D341Med (cell line): Measurements from ENCODE around the gene WWC2.

ENCODE experiments used
- DNase-seq: peaks from one replicate; pipeline ENCODE4 v3.0.0; 2012; ENCODE audit warnings: low spot score

The WWC2 gene

DNA sequence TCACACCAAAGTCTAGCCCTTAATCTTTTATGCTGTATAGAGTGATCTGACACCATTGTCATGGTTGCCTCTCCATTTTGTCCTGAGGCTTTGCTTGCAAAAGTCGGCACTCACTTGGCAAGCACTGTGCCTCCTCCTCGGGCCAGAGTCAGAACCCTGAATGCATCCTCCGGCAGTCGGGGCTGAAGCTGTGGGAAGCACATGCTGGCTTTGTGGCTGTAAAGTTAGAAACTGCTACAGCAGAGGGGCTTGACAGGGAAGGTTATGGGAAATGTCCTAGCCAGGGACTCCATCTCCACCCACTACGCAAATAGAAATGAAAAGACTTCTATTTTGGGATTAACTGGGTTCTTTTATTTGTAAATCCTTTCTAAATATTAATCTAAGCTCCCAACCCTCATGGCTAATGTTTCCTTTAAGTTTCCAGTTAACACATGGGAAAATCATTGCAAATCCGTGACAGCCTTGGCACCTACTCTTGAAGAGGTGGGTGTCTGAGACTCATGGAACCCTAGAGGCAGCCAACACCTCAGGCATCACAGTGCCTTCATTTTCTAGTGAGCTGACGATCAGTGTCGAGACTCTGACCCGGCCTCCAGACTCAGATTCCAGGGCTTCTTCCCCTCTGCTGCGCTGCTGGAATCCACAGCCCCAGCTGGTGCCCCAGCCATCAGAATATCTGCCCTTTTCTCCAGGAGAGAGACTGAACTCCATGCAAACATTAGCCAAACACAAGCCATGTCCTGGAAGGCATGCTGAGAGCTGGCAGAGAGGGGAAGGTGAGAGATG is 231.1 kb downstream of the WWC2 start:
- DNase-seq, result no peak

DNA sequence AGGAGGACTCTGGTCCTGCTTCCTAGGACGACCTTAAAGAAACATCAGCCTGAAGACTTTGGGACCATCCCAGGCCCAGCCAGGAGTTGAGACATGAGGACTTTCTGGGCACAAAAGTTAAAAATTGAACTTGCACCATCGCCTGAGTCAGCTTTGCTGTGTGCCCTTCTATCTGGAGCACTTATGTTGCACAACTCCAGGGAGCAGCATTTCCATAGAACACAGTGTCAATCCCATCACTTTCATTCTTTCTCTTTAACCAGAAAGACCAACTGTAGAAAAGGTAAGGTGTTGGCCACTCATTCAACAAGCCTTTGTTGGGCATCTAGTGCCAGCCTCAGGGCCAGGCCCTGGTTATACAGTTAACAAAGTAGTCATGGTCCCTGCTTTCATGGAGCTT is 231.8 kb downstream of the WWC2 start:
- DNase-seq, result no peak

DNA sequence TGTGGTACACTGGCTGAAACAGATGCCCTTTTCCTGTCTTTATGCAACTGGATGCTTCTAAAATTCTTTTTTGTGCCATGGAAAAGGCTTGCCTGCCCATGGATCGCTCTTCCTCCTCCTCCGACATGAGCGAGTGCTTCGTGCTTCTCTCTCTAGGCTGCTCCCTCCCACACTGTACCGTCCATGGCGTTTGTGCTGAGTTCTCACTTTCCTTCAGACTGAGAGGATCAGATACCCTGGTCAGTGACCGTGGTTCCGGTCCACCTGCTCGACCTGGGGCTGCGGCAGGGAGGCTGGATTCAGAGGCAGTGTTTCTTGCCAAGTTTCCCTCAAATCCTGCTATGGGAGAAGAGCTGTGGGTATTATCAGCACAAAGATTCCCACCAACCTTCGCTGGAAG is 233.4 kb downstream of the WWC2 start:
- no peak for DNase-seq

DNA sequence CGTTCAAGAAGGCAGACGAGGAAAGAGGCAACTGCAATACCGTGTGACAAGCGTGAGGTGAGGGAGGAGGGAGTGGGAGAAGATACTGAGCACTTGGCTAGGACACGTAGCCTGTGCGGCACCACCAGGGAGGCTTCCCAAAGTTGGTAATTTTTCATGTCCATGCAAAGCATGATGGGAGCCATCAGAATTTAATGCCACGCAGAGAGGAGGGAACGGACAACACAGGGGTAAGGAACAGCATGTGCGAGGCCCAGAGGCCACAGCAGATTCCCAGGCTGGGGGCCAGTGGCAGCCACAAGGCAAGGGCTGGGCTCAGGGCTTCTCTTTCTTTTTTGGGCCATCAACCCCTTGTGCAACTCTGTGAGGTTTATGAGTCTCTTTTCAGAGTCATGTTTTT is 234.1 kb downstream of the WWC2 start:
- no peak for DNase-seq

DNA sequence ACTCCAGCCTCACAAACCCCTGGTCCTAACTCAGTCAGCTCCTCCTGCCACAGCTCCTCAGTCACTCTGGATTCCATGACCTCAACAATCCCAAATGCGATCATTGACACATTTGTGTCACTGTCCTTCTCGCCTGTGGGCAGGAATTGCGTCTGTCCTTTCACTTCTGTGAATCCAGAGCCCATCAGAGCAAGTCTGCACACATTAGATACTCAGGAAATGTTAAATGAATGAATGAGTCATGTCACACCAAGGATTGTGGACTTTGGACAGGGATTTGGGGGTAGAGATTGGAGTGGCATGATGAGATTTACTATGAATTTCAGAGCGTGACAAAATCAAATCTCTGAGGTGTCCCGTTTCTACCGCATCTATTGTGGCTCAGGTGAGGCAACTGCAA is 234.9 kb downstream of the WWC2 start:
- no peak for DNase-seq

DNA sequence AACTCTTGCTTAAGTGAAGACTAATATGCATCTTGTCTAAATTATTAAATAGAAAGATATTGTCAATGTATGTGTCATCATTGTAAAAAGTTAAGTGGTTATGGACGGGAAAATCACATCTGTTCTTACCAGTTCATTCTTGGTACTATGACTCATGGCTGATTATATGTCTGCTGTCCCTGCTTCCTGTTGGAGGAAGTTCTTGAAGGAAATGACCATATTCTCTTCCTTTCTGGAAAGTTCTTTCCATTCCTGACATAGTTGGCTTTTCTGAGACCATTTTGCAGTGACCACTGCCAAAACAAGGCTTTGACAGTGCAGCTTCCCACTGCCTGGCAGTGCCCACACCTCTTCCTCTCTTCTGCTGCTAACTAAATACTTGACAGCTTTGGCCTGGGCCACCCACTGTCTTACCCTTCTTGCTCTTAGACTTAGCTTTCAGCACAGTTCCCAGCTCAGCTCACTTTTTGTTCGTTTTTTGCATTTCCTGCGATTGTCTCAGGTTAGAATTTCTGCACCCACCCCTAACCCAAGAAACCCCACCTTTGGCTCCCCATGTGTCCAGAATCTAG is 236.4 kb downstream of the WWC2 start:
- DNase-seq, result no peak

DNA sequence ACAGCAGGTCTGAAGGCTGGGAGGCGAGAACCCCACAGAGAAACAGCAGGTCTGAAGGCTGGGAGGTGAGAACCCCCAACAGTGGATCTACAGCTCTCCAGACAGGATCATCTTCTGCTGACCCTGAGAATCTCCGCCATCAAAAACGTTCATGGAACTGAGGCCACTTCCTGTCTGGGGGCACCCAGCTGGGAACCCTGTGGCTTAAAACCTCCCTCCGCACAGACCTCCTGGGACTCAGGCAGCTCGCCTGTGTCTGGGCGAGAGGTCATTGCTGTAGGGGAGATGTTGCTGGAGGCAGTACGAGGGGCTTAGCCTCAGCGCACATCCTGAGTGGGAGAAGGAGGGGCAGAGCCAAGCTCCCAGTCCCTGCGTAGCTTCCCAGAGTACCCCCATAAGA is 238.3 kb downstream of the WWC2 start:
- no peak for DNase-seq

DNA sequence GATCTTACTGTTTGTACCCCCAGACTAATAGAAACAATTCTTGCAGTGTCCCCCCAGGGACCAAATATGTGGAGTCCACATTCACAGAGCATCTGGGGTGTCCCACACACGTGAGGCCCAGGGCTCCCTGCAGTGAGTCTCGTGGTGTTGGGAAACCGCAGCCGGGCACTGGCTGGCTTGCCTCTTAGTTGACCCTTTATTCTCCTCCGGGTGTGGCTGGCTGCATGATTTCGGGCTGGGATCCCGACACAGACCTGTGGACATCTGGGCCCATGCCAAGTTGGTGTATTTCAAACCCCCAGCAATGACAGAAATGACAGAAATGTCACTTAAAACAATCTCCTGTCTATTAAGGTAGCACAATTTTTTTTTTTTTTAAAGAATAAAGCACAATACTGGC is 238.8 kb downstream of the WWC2 start:
- DNase-seq, result no peak

DNA sequence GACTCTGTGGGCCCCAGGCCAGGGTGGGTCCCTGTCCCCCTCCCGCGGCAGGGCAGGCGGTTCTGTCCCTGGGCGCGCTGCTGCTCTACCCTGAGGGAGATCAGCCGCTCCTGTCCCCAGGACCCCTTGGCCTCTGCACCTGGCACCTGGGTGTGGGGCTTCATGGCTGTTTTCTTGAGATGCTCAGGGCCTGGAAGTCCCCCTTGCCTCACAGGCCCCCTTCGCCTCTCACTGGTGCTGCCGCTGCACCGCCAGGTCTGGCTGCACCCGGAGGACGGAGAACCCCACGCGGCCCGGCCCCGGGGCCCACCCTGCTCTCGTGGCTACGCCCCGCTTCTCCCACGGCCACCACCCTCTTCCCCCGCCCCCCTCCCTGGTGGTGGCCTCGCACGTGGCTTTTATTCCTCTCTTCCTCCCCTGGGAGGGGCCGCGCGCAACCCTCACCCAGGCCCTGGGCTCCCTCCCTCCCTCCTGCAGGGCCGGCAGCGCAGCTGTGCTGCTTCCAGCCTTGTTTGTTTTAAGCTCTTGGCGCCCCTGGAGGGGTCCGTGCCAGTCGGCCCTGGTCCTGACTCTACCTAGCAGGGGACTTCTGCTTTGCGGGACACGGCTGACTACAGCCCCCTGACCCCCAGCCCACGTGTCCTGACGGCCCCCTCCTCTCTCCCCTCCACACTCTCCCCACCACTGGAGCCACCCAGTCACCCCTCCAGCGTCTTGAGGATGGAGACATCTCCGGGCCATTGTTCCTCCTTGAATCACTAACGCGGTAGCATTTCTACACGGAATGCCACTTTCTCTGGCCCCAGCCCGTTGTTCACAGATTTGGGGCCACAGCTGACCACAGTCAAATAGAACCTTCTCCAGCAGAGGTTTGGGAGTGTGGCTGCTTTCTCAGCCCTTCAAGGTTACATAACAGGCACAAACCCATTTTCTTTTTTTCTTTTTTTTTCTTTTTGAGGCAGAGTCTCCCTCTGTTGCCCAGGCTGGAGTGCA is 243.8 kb downstream of the WWC2 start:
- DNase-seq, result no peak

DNA sequence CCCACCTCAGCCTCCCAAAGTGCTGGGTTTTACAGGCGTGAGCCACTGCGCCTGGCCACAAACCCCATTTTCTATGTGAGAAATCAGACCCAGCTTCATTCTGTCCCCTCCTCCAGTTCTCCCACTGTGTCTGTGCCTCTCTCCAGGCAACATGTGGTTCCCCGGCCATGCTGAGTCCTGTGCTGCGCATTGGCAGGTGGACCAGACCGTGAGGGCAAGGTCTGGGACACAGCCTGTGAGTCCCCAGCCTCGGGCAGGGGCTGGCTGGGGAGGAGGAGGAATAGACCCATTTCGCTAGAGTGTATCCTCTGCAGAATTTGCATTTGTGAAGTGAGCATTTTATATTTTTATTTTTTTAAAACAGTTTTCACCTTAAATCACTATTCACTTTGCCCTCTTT is 244.7 kb downstream of the WWC2 start:
- DNase-seq, result no peak

DNA sequence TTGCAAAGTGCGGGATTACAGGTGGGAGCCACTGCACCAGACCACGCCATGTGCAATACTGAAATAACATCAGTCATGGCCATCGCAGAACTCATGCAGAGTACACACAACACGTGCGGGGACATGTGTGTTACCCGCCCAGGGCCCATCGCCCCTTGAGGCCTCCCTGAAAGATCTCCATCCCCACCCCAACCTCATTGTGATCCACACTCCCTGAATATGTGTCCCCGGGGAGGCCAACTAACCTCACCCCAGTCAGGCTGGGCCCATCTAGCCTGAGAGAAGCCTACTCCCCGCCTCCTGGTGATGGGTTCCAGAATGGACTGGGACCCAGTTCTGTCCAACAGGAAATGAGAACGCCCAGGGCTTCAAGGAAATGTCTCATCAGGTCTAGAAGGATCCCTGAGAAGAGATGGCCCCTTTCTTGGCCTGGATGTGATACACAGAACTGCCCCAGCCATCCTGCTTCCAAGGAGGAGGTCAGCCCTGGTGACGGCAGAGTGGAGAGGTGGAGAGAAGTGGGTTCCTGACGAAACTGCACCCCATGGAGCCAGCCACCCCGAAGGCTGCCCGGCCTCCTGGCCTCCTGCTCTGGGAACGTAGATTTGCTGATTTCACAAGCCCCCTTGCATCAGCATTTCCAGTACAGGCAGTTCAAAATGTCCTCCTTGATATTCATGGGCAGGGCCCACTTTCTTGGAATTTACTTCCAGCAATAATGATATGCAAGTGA is 245.6 kb downstream of the WWC2 start:
- no peak for DNase-seq

DNA sequence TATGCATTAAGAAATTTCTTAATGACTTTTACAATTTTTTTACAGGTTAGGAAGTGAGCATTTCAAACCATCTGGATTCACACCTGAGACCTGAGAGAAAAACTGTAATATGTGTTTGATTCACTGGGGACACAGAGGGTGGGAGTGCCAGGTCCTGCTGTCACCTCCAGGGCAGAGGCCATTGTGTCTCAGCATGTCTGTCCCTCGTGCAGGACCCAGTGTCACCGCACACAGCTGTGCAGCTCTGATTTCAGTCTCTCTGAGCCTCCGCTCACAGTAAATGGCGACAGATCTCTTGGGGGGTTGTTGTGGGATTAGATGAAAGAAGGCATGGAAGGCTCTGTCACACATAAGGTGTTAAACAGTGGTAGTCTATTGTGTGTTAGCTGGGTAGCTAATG is 246.2 kb downstream of the WWC2 start:
- DNase-seq, result no peak

DNA sequence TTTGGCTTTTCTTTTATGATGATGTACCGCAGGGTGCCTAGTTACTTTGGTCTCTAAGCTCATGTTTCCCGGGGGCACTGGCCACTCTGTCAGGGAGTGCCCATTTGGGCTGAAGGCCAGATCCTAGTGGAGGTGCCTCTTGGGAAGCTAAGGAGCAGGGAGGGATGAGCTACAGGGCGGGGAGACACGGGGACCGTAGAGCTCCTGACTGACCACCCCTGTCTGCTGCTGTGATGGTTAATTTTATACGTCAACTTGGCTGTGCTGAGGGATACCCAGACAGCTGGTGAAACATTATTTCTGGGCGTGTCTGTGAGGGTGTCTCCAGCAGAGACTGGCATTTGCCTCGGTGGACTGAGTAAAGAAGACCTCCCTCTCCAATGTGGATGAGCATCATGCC is 248.1 kb downstream of the WWC2 start:
- DNase-seq, result no peak

DNA sequence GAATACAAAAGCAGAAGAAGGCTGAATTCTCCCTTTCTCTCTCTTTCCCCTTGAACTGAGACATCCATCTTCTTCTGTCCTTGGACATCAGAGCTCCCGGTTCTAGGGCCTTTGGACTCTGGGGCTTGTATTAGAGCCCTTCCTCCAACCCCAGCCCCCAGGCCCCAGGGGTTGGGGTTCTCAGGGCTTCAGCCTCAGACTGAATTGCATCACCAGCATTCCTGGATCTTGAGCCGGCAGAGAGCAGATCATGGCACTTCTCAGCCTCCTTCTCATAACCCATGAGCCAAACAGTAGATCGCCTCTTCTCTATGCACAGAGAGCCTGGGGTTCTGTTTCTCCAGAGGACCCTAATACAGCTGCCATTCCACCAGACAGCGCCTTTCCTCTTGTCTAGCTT is 248.5 kb downstream of the WWC2 start:
- no peak for DNase-seq

DNA sequence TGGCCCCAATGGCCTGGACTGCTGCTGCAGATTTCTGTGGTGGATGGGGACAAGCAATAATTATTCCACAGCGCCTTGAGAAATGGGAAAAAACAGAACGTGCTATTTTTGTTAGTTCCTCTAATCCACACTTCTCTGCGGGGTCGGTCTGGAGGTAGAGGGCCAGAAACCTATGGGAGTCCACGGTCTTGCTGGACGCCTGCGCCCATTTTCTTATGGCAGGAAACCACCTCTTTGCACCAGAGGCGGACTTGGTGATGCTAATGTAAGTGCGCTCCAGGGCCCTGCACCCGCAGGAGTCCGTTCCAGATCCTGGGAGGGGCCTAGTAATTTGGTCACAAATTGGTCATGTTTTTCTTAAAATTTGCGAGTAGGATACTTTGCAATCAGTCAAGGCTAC is 249.1 kb downstream of the WWC2 start:
- DNase-seq, result no peak

DNA sequence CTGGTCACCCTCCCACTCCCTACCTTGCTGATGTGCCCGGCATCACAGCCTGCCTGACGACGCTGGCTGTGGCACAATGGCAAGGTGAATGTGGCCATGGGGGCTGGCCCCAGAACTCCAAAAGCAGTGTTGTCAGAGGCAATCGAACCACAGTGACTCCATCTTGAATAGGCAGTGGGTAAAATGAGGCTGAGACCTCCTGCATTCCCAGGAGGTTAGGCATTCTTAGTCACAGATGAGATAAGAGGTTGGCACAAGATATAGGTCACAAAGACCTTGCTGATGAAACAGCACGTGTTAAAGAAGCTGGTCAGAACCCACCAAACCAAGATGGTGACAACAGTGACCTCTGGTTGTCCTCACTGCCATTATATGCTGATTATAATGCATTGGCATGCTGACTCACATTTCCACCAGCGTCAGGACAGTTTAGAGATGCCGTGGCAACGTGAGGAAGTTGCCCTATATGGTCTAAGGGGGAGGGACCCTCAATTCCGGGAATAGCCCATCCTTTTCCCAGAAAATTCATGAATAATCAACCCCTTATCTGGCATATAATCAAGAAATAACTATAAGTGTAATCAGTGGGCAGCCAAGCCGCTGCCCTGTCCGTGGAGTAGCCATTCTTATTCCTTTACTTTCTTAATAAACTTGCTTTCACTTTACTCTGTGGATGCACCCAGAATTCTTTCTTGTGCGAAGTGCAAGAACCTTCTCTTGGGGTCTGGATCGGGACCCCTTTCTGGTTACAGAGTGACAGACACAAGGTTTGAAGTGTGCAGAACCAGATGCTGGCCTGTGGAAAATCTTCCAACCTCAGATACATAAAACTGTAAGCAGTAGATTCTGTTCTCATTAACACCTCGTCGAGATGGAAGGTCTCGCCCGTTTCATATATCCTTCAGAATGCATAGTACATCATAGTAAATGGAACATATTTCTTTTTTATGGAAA is 249.9 kb downstream of the WWC2 start:
- no peak for DNase-seq

DNA sequence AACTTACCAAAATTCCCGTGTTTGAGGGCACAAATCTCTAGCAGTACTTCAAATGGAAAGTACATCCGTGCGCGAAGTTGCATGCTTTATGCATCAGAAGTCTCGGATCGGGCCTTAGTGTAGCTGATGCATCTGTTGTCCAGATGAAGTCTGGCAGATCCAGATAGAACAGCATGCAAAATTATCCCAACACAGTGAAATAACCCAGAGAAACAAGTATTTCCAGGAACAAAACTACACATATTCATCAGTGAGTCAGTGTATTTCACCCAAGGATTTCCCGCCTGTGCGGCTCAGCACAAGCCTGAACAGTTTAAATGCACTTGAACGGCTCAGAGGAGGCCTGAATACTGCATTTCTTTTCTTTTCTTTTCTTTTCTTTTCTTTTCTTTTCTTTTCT is 250.6 kb downstream of the WWC2 start:
- DNase-seq, result no peak

DNA sequence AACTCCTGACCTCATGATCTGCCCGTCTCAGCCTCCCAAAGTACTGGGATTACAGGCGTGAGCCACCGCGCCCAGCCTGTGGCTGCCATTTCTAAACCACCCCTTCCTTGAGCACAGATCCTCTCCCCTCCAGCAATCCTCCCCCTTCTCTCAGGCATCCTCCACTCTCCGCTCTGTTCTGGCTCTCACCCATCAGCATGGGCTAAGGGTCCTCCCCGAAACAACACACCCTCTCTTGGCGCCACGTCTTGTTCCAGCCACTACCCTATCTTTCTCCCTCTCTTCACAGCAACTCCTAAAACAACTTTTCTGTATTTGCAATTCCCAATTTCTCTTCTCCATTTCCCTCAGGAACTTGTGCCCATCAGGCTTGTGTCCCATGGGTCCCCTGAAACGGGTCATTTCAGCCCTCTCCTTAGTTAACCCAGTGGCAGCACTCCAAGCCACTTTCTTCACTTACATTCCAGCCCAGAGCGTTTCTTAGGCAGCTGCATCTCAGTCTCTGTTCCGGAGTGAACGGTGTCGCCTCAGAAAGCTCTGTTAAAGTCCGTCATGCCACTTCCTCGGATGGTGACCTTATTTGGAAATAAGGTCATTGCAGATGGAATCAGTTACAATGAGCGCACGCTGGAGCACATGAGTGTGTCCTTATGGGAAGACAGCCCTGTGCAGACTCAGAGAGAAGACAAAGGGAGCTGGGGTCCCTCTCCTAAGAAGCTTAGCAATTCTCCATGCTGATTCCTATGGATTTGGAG is 251.4 kb downstream of the WWC2 start:
- DNase-seq, result no peak

DNA sequence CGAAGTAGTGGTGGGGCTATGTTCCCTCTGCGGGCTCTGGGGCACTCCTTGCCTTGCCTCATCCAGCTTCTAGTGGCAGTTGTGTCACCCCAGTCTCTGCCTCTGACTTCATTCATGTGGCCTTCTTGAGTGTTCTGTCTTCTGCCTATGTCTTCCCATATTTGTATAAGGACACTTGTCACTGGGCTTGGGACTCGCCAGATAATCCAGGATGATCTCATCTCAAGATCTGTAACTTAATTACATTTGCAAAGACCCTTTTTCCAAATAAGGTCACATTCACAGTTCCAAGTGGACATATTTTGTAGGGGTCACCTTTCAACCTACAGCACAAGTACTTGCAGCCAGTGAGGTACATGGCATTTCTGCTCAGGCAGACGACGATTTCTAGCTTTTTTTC is 253.5 kb downstream of the WWC2 start:
- DNase-seq, result no peak

DNA sequence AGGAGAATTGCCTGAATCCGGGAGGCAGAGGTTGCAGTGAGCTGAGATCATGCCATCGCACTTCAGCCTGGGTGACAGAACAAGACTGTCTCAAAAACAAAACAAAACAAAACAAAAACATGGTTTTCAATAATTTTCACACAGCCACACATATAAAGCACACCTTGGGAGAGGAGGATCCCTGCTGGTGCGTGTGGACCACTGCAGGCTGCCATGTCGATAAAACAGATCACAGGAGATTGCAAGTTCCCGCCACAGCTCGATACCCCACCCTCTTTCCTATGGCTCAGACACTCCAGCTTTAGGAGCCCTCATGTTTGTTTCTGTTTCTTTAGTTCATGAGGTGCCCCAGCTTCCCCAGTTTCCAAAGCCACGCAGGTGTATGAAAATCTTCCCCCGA is 254.5 kb downstream of the WWC2 start:
- no peak for DNase-seq
